ENCODE measurements around the gene HIPK4. TPM values are rescaled to one million over a fixed set of nuclear protein-coding genes. Genes with fewer than 3 reads are reported as not detected.
"Not testable (repeated sequence)": the region's sequence is repeated elsewhere in the genome, so short reads cannot be mapped to it uniquely, and the experiment has no call there.

HIPK4 gene
- total RNA-seq, 1 donor from 2014 or later, result not detected

- peak; percentile 61 to 76 for DNase-seq (ENCODE audit: low read depth in 2 of 2)
These were observed 27.1 kb upstream of the HIPK4 start for GRCh38 chr19:40416918-40417642.

GRCh38 chr19:40415768-40416167 is 25.8 kb upstream of the HIPK4 start:
- no peak for DNase-seq (ENCODE audit: low read depth in 2 of 2)

- peak in 1 of 2 donors; percentile 14 for DNase-seq (ENCODE audit: low read depth in 2 of 2)
These were observed 24.9 kb upstream of the HIPK4 start for GRCh38 chr19:40414542-40415535.

- DNase-seq (ENCODE audit: low read depth in 2 of 2), result no peak
These were observed 23.4 kb upstream of the HIPK4 start, which contains the start of gene PRX for GRCh38 chr19:40413291-40413845. Gene PRX (minus strand): TSS chr19:40413378. CDS start chr19:40407932, 5,446 bp downstream.

GRCh38 chr19:40412866-40413265 is 22.9 kb upstream of the HIPK4 start:
- no peak for DNase-seq (ENCODE audit: low read depth in 2 of 2)

- no peak for DNase-seq (ENCODE audit: low read depth in 2 of 2)
These were observed 22.0 kb upstream of the HIPK4 start for GRCh38 chr19:40411958-40412499.

GRCh38 chr19:40411125-40411842 is 21.3 kb upstream of the HIPK4 start:
- DNase-seq (ENCODE audit: low read depth in 2 of 2), result no peak

- no peak for DNase-seq (ENCODE audit: low read depth in 2 of 2)
These were observed 20.0 kb upstream of the HIPK4 start for GRCh38 chr19:40410030-40410389.

GRCh38 chr19:40408598-40408925 is 18.6 kb upstream of the HIPK4 start:
- DNase-seq (ENCODE audit: low read depth in 2 of 2), result not testable (repeated sequence)

- no peak for DNase-seq (ENCODE audit: low read depth in 2 of 2)
These were observed 18.0 kb upstream of the HIPK4 start for GRCh38 chr19:40407714-40408597.

- DNase-seq (ENCODE audit: low read depth in 2 of 2), result peak; percentile 89
These were observed 13.4 kb upstream of the HIPK4 start for GRCh38 chr19:40403262-40403984.

- DNase-seq (ENCODE audit: low read depth in 2 of 2), result no peak
These were observed 10.6 kb upstream of the HIPK4 start for GRCh38 chr19:40400559-40400958.

- DNase-seq (ENCODE audit: low read depth in 2 of 2), result peak in 1 of 2 donors; percentile 32
These were observed 8.6 kb upstream of the HIPK4 start for GRCh38 chr19:40398417-40399131.

GRCh38 chr19:40397568-40397906 is 7.6 kb upstream of the HIPK4 start:
- no peak for DNase-seq (ENCODE audit: low read depth in 2 of 2)

GRCh38 chr19:40396886-40397567 is 7.0 kb upstream of the HIPK4 start:
- DNase-seq (ENCODE audit: low read depth in 2 of 2), result no peak

- DNase-seq (ENCODE audit: low read depth in 2 of 2), result no peak
These were observed 6.0 kb upstream of the HIPK4 start for GRCh38 chr19:40395956-40396355.

GRCh38 chr19:40394816-40395210 is 4.8 kb upstream of the HIPK4 start:
- no peak for DNase-seq (ENCODE audit: low read depth in 2 of 2)

Data from lung microvascular endothelial cell (primary cell).